ENCODE measurements around the gene PPP1R3F. TPM values are rescaled to one million over a fixed set of nuclear protein-coding genes. Genes with fewer than 3 reads are reported as not detected.
A peak's percentile ranks its signal among the peaks of the same experiment; 100 is the strongest.

Gene PPP1R3F
- total RNA-seq, 1 donor from 2014 or later = 6.3 TPM

DNA sequence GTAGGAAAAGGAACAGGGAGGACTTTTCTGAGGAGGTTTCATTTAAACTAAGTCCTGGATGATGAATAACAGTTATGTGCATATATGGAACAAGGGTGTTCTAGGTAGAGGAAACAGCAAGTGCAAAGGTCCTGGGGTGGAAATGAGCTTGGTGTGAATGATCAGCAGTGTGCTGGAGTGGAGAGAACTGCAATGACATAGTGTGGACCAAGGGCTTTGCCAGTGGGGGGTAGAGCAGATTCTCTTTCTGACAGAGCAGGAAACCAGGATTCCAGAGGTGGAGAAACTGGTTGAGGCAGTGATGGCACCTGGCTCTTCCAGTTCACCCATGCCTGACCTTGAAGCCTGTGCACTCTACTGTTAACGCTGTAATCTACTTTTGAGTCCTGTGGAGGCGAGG is 1.7 kb downstream of the PPP1R3F start:
- intact Hi-C loops (cut with micrococcal nuclease) = loop anchor here (5.0 kb wide), 3 partner anchors 36 to 334 kb away; no protein-coding TSS in a partner anchor
- peaks cover 27% of the 10 kb centered on the region for H3K36me3 Mint-ChIP-seq (ENCODE audit: low read depth)
- H3K27ac Mint-ChIP-seq = peak overlapping the region; percentile 81
- no peak for DNase-seq
- H3K27me3 Mint-ChIP-seq = no peaks in the 10 kb centered on the region
- H3K4me1 Mint-ChIP-seq = peaks cover 56% of the 10 kb centered on the region
- no peaks in the 10 kb centered on the region for H3K9me3 Mint-ChIP-seq
- H3K4me3 Mint-ChIP-seq = peak overlapping the region; percentile 76

GRCh38 chrX:49272421-49272820 is 2.8 kb downstream of the PPP1R3F start:
- intact Hi-C loops (cut with micrococcal nuclease) = loop anchor here (5.0 kb wide), 3 partner anchors 35 to 335 kb away; no protein-coding TSS in a partner anchor
- Mint-ChIP-seq H3K9me3 (no peaks in the 10 kb centered on the region), H3K4me1 (peaks cover 58% of the 10 kb centered on the region), H3K27ac (peak overlapping the region; percentile 93), H3K36me3 (ENCODE audit: low read depth) (peaks cover 28% of the 10 kb centered on the region), H3K4me3 (peak overlapping the region; percentile 76), H3K27me3 (no peaks in the 10 kb centered on the region)
- DNase-seq = peak; percentile 80

GRCh38 chrX:49273181-49273727 is 3.7 kb downstream of the PPP1R3F start:
- peak overlapping the region; percentile 93 for H3K27ac Mint-ChIP-seq
- H3K9me3 Mint-ChIP-seq = no peaks in the 10 kb centered on the region
- peak overlapping the region; percentile 76 for H3K4me3 Mint-ChIP-seq
- H3K27me3 Mint-ChIP-seq = no peaks in the 10 kb centered on the region
- peaks cover 60% of the 10 kb centered on the region for H3K4me1 Mint-ChIP-seq
- H3K36me3 Mint-ChIP-seq (ENCODE audit: low read depth) = peaks cover 31% of the 10 kb centered on the region
- intact Hi-C loops (cut with micrococcal nuclease) = loop anchor here (5.0 kb wide), 3 partner anchors 34 to 336 kb away; no protein-coding TSS in a partner anchor
- DNase-seq = peak; percentile 81

- Mint-ChIP-seq H3K4me1 (peaks cover 62% of the 10 kb centered on the region), H3K9me3 (no peaks in the 10 kb centered on the region), H3K4me3 (no peak overlapping the region), H3K36me3 (ENCODE audit: low read depth) (peaks cover 28% of the 10 kb centered on the region), H3K27ac (peak overlapping the region; percentile 95), H3K27me3 (no peaks in the 10 kb centered on the region)
- no peak for DNase-seq
- intact Hi-C loops (cut with micrococcal nuclease) = no loop called here
These were observed 6.6 kb downstream of the PPP1R3F start for GRCh38 chrX:49276207-49276606.

- Mint-ChIP-seq H3K9me3 (no peaks in the 10 kb centered on the region), H3K36me3 (ENCODE audit: low read depth) (peaks cover 26% of the 10 kb centered on the region), H3K4me1 (peaks cover 59% of the 10 kb centered on the region), H3K4me3 (peak overlapping the region; percentile 71), H3K27me3 (no peaks in the 10 kb centered on the region), H3K27ac (peak overlapping the region; percentile 95)
- intact Hi-C loops (cut with micrococcal nuclease) = no loop called here
- DNase-seq = no peak
These were observed 7.3 kb downstream of the PPP1R3F start for GRCh38 chrX:49276671-49277534.

- Mint-ChIP-seq H3K9me3 (no peaks in the 10 kb centered on the region), H3K36me3 (ENCODE audit: low read depth) (peaks cover 30% of the 10 kb centered on the region), H3K4me1 (peaks cover 63% of the 10 kb centered on the region), H3K27me3 (no peaks in the 10 kb centered on the region), H3K27ac (peak overlapping the region; percentile 95), H3K4me3 (peak overlapping the region; percentile 71)
- intact Hi-C loops (cut with micrococcal nuclease) = no loop called here
- DNase-seq = no peak
These were observed 7.9 kb downstream of the PPP1R3F start for GRCh38 chrX:49277535-49277830.

DNA sequence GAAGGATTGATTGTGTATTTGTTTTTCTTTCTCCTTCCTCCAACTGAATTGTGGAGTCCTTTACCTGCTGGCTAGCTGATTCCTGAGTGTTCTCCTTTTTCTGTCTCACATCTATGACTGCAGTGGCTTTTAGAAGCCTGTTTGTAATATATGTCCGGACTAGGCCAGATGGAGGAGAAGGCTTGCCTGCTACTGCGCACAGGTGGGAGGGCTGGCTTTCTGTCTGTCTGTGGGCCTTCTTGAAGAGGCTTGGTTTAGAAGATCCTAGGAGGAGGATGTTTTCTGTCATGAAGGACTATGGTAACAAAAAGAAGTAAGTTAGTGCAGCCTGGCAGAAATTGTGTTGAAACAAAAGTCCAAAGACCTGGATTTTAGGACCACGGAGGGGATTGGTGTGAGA is 8.5 kb downstream of the PPP1R3F start:
- Mint-ChIP-seq H3K9me3 (no peaks in the 10 kb centered on the region), H3K4me1 (peaks cover 61% of the 10 kb centered on the region), H3K27ac (peak overlapping the region; percentile 95), H3K27me3 (no peaks in the 10 kb centered on the region), H3K36me3 (ENCODE audit: low read depth) (peaks cover 33% of the 10 kb centered on the region), H3K4me3 (peak overlapping the region; percentile 71)
- no peak for DNase-seq
- intact Hi-C loops (cut with micrococcal nuclease) = no loop called here

DNA sequence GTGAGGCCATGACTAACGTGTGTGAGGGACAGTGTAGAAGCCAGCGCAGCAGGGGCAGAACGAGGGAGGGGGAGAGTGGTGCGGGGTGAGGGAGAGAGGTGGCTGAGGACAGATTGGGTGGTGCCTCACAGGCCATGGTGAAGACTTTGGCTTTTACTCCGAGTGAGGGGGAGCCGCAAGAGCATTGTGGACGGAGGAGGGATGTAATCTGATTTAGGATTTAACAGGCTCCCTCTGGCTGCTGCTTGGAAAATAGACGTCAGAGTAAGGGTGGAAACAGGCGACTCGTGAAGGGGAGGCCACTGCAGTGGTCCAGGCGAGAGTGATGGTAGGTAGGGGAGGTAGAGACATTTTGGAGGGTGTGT is 13.0 kb downstream of the PPP1R3F start:
- H3K9me3 Mint-ChIP-seq = no peaks in the 10 kb centered on the region
- peak overlapping the region; percentile 51 for H3K27ac Mint-ChIP-seq
- peaks cover 14% of the 10 kb centered on the region for H3K36me3 Mint-ChIP-seq (ENCODE audit: low read depth)
- H3K4me1 Mint-ChIP-seq = peaks cover 32% of the 10 kb centered on the region
- H3K27me3 Mint-ChIP-seq = no peaks in the 10 kb centered on the region
- no peak for DNase-seq
- intact Hi-C loops (cut with micrococcal nuclease) = no loop called here
- H3K4me3 Mint-ChIP-seq = no peak overlapping the region

- H3K4me1 Mint-ChIP-seq = peaks cover 28% of the 10 kb centered on the region
- H3K27me3 Mint-ChIP-seq = no peaks in the 10 kb centered on the region
- no peak overlapping the region for H3K27ac Mint-ChIP-seq
- intact Hi-C loops (cut with micrococcal nuclease) = no loop called here
- H3K9me3 Mint-ChIP-seq = no peaks in the 10 kb centered on the region
- peaks cover 15% of the 10 kb centered on the region for H3K36me3 Mint-ChIP-seq (ENCODE audit: low read depth)
- H3K4me3 Mint-ChIP-seq = no peak overlapping the region
- no peak for DNase-seq
These were observed 14.6 kb downstream of the PPP1R3F start for GRCh38 chrX:49284212-49284611.

DNA sequence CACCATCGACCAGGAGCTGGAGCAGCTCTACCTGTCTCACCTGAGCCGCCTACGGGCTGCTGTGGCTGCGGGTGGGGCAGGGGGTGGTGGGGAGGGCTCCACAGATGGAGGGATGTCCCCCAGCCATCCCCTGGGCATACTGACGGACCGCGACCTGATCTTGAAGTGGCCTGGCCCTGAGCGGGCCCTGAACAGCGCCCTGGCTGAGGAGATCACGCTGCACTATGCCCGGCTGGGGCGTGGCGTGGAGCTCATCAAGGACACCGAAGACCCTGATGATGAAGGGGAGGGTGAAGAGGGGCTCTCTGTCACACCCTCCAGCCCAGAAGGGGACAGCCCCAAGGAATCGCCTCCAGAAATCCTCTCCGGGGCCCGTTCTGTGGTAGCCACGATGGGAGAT is 16.5 kb downstream of the PPP1R3F start:
- Mint-ChIP-seq H3K9me3 (no peaks in the 10 kb centered on the region), H3K36me3 (ENCODE audit: low read depth) (peaks cover 12% of the 10 kb centered on the region), H3K4me3 (no peak overlapping the region), H3K4me1 (peaks cover 23% of the 10 kb centered on the region), H3K27me3 (no peaks in the 10 kb centered on the region), H3K27ac (no peak overlapping the region)
- intact Hi-C loops (cut with micrococcal nuclease) = no loop called here
- no peak for DNase-seq

DNA sequence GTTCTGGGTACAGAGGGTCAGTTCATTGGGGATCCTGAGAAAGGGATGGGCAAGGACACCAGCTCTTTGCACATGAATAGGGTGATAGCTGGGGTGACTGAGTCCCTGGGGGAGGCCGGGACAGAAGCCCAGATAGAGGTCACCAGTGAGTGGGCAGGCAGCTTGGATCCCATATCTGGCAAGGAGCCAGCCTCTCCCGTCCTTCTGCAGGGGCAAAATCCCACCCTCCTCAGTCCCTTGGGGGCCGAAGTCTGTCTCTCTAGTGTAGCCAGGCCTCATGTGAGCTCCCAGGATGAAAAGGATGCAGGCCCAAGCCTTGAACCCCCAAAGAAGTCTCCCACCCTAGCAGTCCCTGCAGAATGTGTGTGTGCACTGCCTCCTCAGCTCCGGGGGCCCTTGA is 17.0 kb downstream of the PPP1R3F start:
- no peak overlapping the region for H3K4me3 Mint-ChIP-seq
- no peak overlapping the region for H3K27ac Mint-ChIP-seq
- peaks cover 23% of the 10 kb centered on the region for H3K4me1 Mint-ChIP-seq
- DNase-seq = no peak
- no peaks in the 10 kb centered on the region for H3K27me3 Mint-ChIP-seq
- peaks cover 12% of the 10 kb centered on the region for H3K36me3 Mint-ChIP-seq (ENCODE audit: low read depth)
- H3K9me3 Mint-ChIP-seq = no peaks in the 10 kb centered on the region
- intact Hi-C loops (cut with micrococcal nuclease) = no loop called here

- H3K27me3 Mint-ChIP-seq = no peaks in the 10 kb centered on the region
- peak overlapping the region; percentile 48 for H3K27ac Mint-ChIP-seq
- intact Hi-C loops (cut with micrococcal nuclease) = no loop called here
- no peaks in the 10 kb centered on the region for H3K9me3 Mint-ChIP-seq
- no peak overlapping the region for H3K4me3 Mint-ChIP-seq
- peaks cover 17% of the 10 kb centered on the region for H3K4me1 Mint-ChIP-seq
- peaks cover 6% of the 10 kb centered on the region for H3K36me3 Mint-ChIP-seq (ENCODE audit: low read depth)
- no peak for DNase-seq
These were observed 18.1 kb downstream of the PPP1R3F start for GRCh38 chrX:49287665-49288064.

- Mint-ChIP-seq H3K36me3 (ENCODE audit: low read depth) (peaks cover 6% of the 10 kb centered on the region), H3K27me3 (no peaks in the 10 kb centered on the region), H3K4me1 (peaks cover 16% of the 10 kb centered on the region), H3K4me3 (no peak overlapping the region), H3K9me3 (no peaks in the 10 kb centered on the region), H3K27ac (no peak overlapping the region)
- DNase-seq = no peak
- intact Hi-C loops (cut with micrococcal nuclease) = no loop called here
These were observed 20.6 kb downstream of the PPP1R3F start for GRCh38 chrX:49290215-49290614.

DNA sequence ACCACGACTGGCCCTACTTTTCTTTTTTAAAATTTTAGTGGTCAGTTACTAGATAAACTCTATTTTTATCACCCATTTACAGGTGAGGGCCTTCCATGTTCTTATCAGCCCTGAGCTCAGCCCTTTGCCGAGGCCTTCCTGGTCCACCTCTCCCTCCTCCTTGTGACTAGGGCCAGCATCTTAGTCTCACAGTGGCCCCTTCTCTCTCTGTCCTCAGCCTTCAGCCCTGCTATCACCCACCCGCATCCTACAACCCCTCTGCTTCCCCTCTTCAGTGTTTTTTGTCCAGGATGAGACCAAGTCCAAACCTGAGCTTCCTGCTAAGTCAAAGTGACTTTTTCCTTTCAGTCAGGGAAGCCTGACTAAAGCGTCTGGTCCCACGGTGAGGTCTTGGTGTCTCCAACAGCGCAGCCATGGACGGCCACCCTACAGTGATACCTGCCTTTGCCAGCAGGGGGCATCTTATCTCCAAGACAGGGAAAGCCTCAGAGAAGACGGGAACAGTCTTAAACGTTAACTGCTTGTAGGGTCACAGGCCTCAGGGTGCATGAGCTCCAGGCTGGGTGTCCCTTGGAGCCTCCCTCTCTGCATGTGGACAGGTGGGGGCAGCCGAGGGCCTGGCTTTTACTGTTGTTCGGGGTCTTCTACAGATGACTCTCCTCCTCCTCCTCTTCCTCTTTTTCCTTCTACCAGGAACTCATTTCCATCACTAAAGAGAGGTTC is 22.2 kb downstream of the PPP1R3F start:
- Mint-ChIP-seq H3K27me3 (peaks cover 1% of the 10 kb centered on the region), H3K4me3 (no peak overlapping the region), H3K9me3 (no peaks in the 10 kb centered on the region), H3K27ac (no peak overlapping the region), H3K36me3 (ENCODE audit: low read depth) (peaks cover 6% of the 10 kb centered on the region), H3K4me1 (peaks cover 16% of the 10 kb centered on the region)
- peak; percentile 89 for DNase-seq
- intact Hi-C loops (cut with micrococcal nuclease) = no loop called here
